Breast epithelium (tissue), 3 donors: Measurements from ENCODE around the gene PLIN4.

Source experiments
- POLR2A ChIP-seq: fragments of 450-650 bp; IDR thresholded peaks from one replicate; pipeline ENCODE4 v1.6.1; 2016; ENCODE audit warnings: antibody characterized with exemption, mild to moderate bottlenecking, moderate library complexity
- TF ChIP-seq, protein P1 (sequence below), 3 donors: fragments of 450-650 bp; IDR thresholded peaks; one replicate each; pipeline ENCODE4 v1.5.1; 2016 to 2017; ENCODE audit warnings: antibody characterized with exemption in 3 of 3, mild to moderate bottlenecking in 3 of 3, moderate library complexity in 3 of 3

GRCh38 chr19:4533835-4534424, 15.6 kb upstream of the PLIN4 start:
- TF ChIP-seq, protein P1, sequence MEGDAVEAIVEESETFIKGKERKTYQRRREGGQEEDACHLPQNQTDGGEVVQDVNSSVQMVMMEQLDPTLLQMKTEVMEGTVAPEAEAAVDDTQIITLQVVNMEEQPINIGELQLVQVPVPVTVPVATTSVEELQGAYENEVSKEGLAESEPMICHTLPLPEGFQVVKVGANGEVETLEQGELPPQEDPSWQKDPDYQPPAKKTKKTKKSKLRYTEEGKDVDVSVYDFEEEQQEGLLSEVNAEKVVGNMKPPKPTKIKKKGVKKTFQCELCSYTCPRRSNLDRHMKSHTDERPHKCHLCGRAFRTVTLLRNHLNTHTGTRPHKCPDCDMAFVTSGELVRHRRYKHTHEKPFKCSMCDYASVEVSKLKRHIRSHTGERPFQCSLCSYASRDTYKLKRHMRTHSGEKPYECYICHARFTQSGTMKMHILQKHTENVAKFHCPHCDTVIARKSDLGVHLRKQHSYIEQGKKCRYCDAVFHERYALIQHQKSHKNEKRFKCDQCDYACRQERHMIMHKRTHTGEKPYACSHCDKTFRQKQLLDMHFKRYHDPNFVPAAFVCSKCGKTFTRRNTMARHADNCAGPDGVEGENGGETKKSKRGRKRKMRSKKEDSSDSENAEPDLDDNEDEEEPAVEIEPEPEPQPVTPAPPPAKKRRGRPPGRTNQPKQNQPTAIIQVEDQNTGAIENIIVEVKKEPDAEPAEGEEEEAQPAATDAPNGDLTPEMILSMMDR (IDR thresholded peaks at IDR 0.05), result no peak
- TF ChIP-seq POLR2A, result no peak
